ENCODE measurements around the gene INPP5D.

DNA sequence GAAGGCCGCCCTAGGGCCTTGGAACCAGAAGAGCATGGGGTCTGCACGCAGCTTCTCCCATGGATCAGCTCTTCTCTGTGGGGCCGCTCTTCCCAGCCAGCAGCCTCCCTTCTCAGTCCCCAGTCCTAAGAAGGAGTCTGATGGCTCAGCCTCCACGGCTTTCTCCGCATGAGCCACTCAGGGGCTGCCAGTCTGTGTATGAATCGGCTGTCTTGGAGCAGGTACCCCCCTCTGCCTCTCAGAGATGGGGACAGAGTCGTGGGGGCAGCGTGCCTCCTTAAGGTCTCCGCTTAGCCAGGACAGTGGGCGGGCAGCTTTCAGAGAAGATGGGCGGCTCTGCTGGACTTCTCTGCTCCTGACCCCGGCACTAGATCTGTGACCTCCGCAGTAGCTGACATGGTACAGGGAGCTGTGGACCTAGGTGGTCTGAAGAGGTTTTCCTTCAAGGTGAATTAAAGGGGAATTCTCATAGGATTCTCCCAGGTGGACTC, 21.6 kb downstream of the INPP5D start:
- TF ChIP-seq, protein P1, sequence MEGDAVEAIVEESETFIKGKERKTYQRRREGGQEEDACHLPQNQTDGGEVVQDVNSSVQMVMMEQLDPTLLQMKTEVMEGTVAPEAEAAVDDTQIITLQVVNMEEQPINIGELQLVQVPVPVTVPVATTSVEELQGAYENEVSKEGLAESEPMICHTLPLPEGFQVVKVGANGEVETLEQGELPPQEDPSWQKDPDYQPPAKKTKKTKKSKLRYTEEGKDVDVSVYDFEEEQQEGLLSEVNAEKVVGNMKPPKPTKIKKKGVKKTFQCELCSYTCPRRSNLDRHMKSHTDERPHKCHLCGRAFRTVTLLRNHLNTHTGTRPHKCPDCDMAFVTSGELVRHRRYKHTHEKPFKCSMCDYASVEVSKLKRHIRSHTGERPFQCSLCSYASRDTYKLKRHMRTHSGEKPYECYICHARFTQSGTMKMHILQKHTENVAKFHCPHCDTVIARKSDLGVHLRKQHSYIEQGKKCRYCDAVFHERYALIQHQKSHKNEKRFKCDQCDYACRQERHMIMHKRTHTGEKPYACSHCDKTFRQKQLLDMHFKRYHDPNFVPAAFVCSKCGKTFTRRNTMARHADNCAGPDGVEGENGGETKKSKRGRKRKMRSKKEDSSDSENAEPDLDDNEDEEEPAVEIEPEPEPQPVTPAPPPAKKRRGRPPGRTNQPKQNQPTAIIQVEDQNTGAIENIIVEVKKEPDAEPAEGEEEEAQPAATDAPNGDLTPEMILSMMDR (IDR thresholded peaks at IDR 0.05; ENCODE audit: extremely low read depth in 1 of 2, insufficient read depth in 1 of 2, low read depth in 1 of 2, low read length in 2 of 2): no peak
- TF ChIP-seq POLR2A (IDR thresholded peaks at IDR 0.05; ENCODE audit: low read depth, low read length) (no peak), EZH2 (IDR thresholded peaks at IDR 0.05; ENCODE audit: borderline replicate concordance, low read depth, low read length, severe bottlenecking) (no peak)
- TF ChIP-seq, protein P2, sequence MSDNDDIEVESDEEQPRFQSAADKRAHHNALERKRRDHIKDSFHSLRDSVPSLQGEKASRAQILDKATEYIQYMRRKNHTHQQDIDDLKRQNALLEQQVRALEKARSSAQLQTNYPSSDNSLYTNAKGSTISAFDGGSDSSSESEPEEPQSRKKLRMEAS (IDR thresholded peaks at IDR 0.05; ENCODE audit: insufficient read depth, insufficient read length): no peak

Data from endothelial cell of umbilical vein (primary cell).